Thyroid gland (tissue), 4 donors: Measurements from ENCODE around the gene TECPR2.

Source experiments
- CTCF ChIP-seq, 6 experiments: fragments of 200-600 bp in 3 of 6; fragments of 450-650 bp in 3 of 6; sonication (generic) in 3 of 6; IDR thresholded peaks; one replicate each; pipeline ENCODE4 v1.5.1; 2016 to 2019; ENCODE audit warnings: antibody characterized with exemption in 6 of 6, mild to moderate bottlenecking in 2 of 6, inconsistent platforms in 1 of 6, moderate library complexity in 1 of 6
- POLR2A ChIP-seq, 2 donors: fragments of 450-650 bp; IDR thresholded peaks; one replicate each; pipeline ENCODE4 v1.6.1; 2017; ENCODE audit warnings: antibody characterized with exemption in 2 of 2, mild to moderate bottlenecking in 2 of 2, moderate library complexity in 1 of 2

- TF ChIP-seq CTCF (IDR thresholded peaks at IDR 0.05) (no peak), POLR2A (IDR thresholded peaks at IDR 0.05) (no peak)
Measured at GRCh38 chr14:102418169-102418852, 55.6 kb downstream of the TECPR2 start.
